OCI-LY3 (cell line): ENCODE measurements around the gene ALDOC.

ENCODE experiments used
- H2AFZ ChIP-seq: fragments of 200-600, 300-600 bp; shearing (Covaris generic); 2 replicates; pipeline ENCODE4 v1.6.0; 2014; ENCODE audit warnings: antibody characterized with exemption, low read depth, low read length
- H3K27ac ChIP-seq: fragments of 200-600, 300-600 bp; sonication (generic); 2 replicates; pipeline ENCODE4 v1.5.1; 2014; ENCODE audit warnings: mild to moderate bottlenecking, low read length, moderate library complexity, mixed read lengths
- H3K27me3 ChIP-seq: fragments of 200-600, 300-600 bp; sonication (generic); 2 replicates; pipeline ENCODE4 v1.6.1; 2014; ENCODE audit warnings: low read depth, low read length, mixed read lengths
- H3K36me3 ChIP-seq: fragments of 200-600, 300-600 bp; sonication (generic); replicated peaks from 2 replicates; pipeline ENCODE3; 2014; ENCODE audit warnings: low read depth, low read length, mixed read lengths
- H3K4me1 ChIP-seq: fragments of 300-600, 200-600 bp; sonication (generic); 2 replicates; pipeline ENCODE4 v1.6.1; 2014; ENCODE audit warnings: low read length, mixed read lengths
- H3K4me2 ChIP-seq: fragments of 200-600, 300-600 bp; sonication (generic); 2 replicates; pipeline ENCODE4 v1.6.1; 2014; ENCODE audit warnings: low read length, mixed read lengths
- H3K4me3 ChIP-seq: fragments of 300-600, 200-600 bp; sonication (generic); 2 replicates; pipeline ENCODE4 v1.5.1; 2014; ENCODE audit warnings: antibody characterized with exemption, mild to moderate bottlenecking, low read length, moderate library complexity
- H3K79me2 ChIP-seq: fragments of 300-600, 200-600 bp; shearing (Covaris generic); 2 replicates; pipeline ENCODE4 v1.6.1; 2014; ENCODE audit warnings: mild to moderate bottlenecking, low read length, mixed read lengths
- H3K9ac ChIP-seq: fragments of 300-600, 200-600 bp; shearing (Covaris generic); 2 replicates; pipeline ENCODE4 v1.6.0; 2014; ENCODE audit warnings: mild to moderate bottlenecking, low read length, moderate library complexity
- H3K9me3 ChIP-seq: fragments of 200-600, 300-600 bp; shearing (Covaris generic); 2 replicates; pipeline ENCODE4 v1.6.1; 2014; ENCODE audit warnings: low read length, mixed read lengths; ENCODE audit not compliant: insufficient read depth
- H4K20me1 ChIP-seq: fragments of 200-600, 300-600 bp; sonication (generic); 2 replicates; pipeline ENCODE4 v1.6.1; 2016; ENCODE audit warnings: low read length, mixed read lengths; ENCODE audit not compliant: insufficient read depth
- CTCF ChIP-seq: fragments of 200-600, 300-600 bp; sonication (generic); IDR thresholded peaks from 2 replicates; pipeline ENCODE4 v1.5.1; 2014; ENCODE audit warnings: antibody characterized with exemption, low read length, low read depth
- EZH2phosphoT487 ChIP-seq: fragments of 200-600 bp; shearing (Covaris generic); IDR thresholded peaks from 2 replicates; pipeline ENCODE4 v1.6.1; 2018; ENCODE audit warnings: antibody characterized with exemption, mixed run types, low read depth

Gene ALDOC

GRCh38 chr17:28554565-28554964, 22.1 kb downstream of the ALDOC start:
- H3K27ac ChIP-seq: no peak overlapping the region

GRCh38 chr17:28553000-28553505, 23.6 kb downstream of the ALDOC start:
- no peak overlapping the region; the same call in 1 of the 2 replicates for H3K9ac ChIP-seq
- H3K36me3 ChIP-seq: peaks cover 65% of the 10 kb centered on the region
- TF ChIP-seq CTCF (no peak), EZH2phosphoT487 (no peak)
- H3K9me3 ChIP-seq: no peaks in the 10 kb centered on the region
- H3K4me3 ChIP-seq: peak overlapping the region; percentile 96
- no peaks in the 10 kb centered on the region for H4K20me1 ChIP-seq
- H3K4me1 ChIP-seq: peaks cover 52% of the 10 kb centered on the region
- H3K4me2 ChIP-seq: peak overlapping the region; percentile 68
- no peaks in the 10 kb centered on the region for H3K27me3 ChIP-seq
- H3K79me2 ChIP-seq: peaks cover 44% of the 10 kb centered on the region
- no peak overlapping the region for H3K27ac ChIP-seq
- no peak overlapping the region for H2AFZ ChIP-seq

More at GRCh38 chr17:28554565-28554964, 22.1 kb downstream of the ALDOC start:
- no peak overlapping the region for H3K4me3 ChIP-seq
- no peak overlapping the region for H3K4me2 ChIP-seq
- H4K20me1 ChIP-seq: 0 out of 2 replicates have a peak, but pooled peaks cover 3% of the 10 kb centered on the region
- peaks cover 64% of the 10 kb centered on the region for H3K36me3 ChIP-seq
- H2AFZ ChIP-seq: no peak overlapping the region
- H3K4me1 ChIP-seq: peaks cover 46% of the 10 kb centered on the region
- no peaks in the 10 kb centered on the region for H3K9me3 ChIP-seq
- no peak for TF ChIP-seq CTCF
- TF ChIP-seq EZH2phosphoT487: no peak
- H3K9ac ChIP-seq: no peak overlapping the region
- no peaks in the 10 kb centered on the region for H3K27me3 ChIP-seq
- H3K79me2 ChIP-seq: peaks cover 29% of the 10 kb centered on the region

- peaks cover 54% of the 10 kb centered on the region for H3K4me1 ChIP-seq
- H2AFZ ChIP-seq: no peak within 1 kb of the TSS
- H3K9ac ChIP-seq: peak within 1 kb of the TSS; percentile 91
- TF ChIP-seq CTCF (no peak), EZH2phosphoT487 (no peak)
- peak within 1 kb of the TSS; percentile 98 for H3K27ac ChIP-seq
- H3K4me2 ChIP-seq: peak within 1 kb of the TSS; percentile 87
- no peaks in the 10 kb centered on the region for H3K27me3 ChIP-seq
- H3K4me3 ChIP-seq: peak within 1 kb of the TSS; percentile 96
- no peaks in the 10 kb centered on the region for H4K20me1 ChIP-seq
- peaks cover 50% of the 10 kb centered on the region for H3K79me2 ChIP-seq
- H3K36me3 ChIP-seq: peaks cover 60% of the 10 kb centered on the region
- no peaks in the 10 kb centered on the region for H3K9me3 ChIP-seq
Measured at GRCh38 chr17:28552176-28552999, 24.3 kb downstream of the ALDOC start, which contains the start of gene UNC119. Gene UNC119, minus strand, starts transcription at chr17:28552624. Its CDS starts 67 bp downstream, at chr17:28552557.

GRCh38 chr17:28551421-28552175, 25.1 kb downstream of the ALDOC start:
- no peak overlapping the region for H2AFZ ChIP-seq
- TF ChIP-seq CTCF (no peak), EZH2phosphoT487 (no peak)
- peak overlapping the region; percentile 87 for H3K4me2 ChIP-seq
- H3K27me3 ChIP-seq: no peaks in the 10 kb centered on the region
- H3K36me3 ChIP-seq: peaks cover 60% of the 10 kb centered on the region
- H4K20me1 ChIP-seq: no peaks in the 10 kb centered on the region
- H3K79me2 ChIP-seq: peaks cover 55% of the 10 kb centered on the region
- H3K9me3 ChIP-seq: no peaks in the 10 kb centered on the region
- peaks cover 60% of the 10 kb centered on the region for H3K4me1 ChIP-seq
- peak overlapping the region; percentile 98 for H3K27ac ChIP-seq
- H3K4me3 ChIP-seq: peak overlapping the region; percentile 96
- peak overlapping the region; percentile 91 for H3K9ac ChIP-seq
